Activated CD4-positive, alpha-beta memory T cell treated with anti-CD3 and anti-CD28 coated beads, Interleukin-2, amount 10 ng/mL, durations not matched to agents 7 days and 5 days (primary cell): Measurements from ENCODE around the gene NKX2-3. TPM values are rescaled to one million over a fixed set of nuclear protein-coding genes. Genes with fewer than 3 reads are reported as not detected.
A peak's percentile ranks its signal among the peaks of the same experiment; 100 is the strongest.

Experiments
- CTCF ChIA-PET: fragments of 350-600 bp; sonication (Branson Sonifier 250); formaldehyde crosslinking; loops from one replicate; lab custom pipeline; 2021; ENCODE audit warnings: antibody characterized with exemption, inconsistent platforms; lab: Charles Lee
- POLR2A ChIA-PET: fragments of 350-600 bp; sonication (Branson Sonifier 250); formaldehyde crosslinking; loops from one replicate; lab custom pipeline; 2021; ENCODE audit warnings: antibody characterized with exemption; lab: Charles Lee
- DNase-seq: peaks from one replicate; pipeline ENCODE4 v3.0.0-alpha.2; 2020
- H3K27ac Mint-ChIP-seq: one replicate; pipeline ENCODE4 v1.8.0; 2021; ENCODE audit warnings: mild to moderate bottlenecking, mixed read lengths
- H3K27me3 Mint-ChIP-seq: one replicate; pipeline ENCODE4 v1.8.0; 2021; ENCODE audit warnings: mixed read lengths
- H3K36me3 Mint-ChIP-seq: one replicate; pipeline ENCODE4 v1.8.0; 2021; ENCODE audit warnings: low read depth, mixed read lengths
- H3K4me1 Mint-ChIP-seq: one replicate; pipeline ENCODE4 v1.8.0; 2021; ENCODE audit warnings: mixed read lengths
- H3K4me3 Mint-ChIP-seq: one replicate; pipeline ENCODE4 v1.8.0; 2021; ENCODE audit warnings: mild to moderate bottlenecking, mixed read lengths
- H3K9me3 Mint-ChIP-seq: one replicate; pipeline ENCODE4 v1.8.0; 2021; ENCODE audit warnings: mixed read lengths
- total RNA-seq, 2 experiments: library from RNA; stranded (reverse); gene quantifications; one replicate each; pipeline ENCODE4 v1.2.3, GENCODE V29; 2021

The NKX2-3 gene
- total RNA-seq, 2 experiments from 2014 or later, result not detected

DNA sequence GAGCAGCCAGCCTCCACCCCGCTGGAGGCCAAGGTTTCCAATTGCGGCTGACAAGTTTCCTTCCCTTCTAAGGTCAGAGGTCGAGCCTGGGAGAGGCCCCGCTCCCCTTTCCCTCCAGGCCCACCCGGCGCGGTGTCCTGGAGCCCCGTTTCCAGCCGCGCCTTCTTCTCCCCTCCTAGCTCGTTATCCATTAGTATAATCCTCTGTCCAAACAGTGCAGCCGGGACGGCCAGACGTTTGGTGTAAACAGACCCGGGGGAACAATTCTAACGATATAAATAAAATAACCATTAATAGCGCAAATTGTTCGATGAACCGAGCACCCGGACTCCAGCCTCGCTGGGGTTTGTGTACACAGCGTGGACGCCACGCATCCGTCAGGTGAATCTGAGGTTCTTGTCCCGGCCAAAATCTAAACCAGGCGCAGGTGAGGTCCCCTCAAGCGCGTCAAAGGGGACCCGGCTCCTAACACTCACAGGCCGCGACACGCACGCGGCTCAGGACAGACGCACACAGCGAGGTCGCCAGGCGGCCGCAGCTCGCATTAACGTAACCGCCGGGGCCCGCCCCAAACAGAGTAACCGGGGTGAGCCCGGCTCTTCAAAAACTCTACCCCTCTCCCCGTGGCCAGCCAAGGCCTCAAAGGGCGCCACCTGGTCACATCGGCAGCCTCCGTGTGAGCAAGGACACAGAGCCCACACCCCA lies 10.8 kb upstream of the NKX2-3 start:
- Mint-ChIP-seq H3K27me3 (peaks cover 75% of the 10 kb centered on the region), H3K4me1 (no peaks in the 10 kb centered on the region), H3K9me3 (no peaks in the 10 kb centered on the region), H3K36me3 (no peaks in the 10 kb centered on the region), H3K4me3 (no peak overlapping the region), H3K27ac (no peak overlapping the region)
- ChIA-PET CTCF (no interaction called here), POLR2A (no interaction called here)
- no peak for DNase-seq

DNA sequence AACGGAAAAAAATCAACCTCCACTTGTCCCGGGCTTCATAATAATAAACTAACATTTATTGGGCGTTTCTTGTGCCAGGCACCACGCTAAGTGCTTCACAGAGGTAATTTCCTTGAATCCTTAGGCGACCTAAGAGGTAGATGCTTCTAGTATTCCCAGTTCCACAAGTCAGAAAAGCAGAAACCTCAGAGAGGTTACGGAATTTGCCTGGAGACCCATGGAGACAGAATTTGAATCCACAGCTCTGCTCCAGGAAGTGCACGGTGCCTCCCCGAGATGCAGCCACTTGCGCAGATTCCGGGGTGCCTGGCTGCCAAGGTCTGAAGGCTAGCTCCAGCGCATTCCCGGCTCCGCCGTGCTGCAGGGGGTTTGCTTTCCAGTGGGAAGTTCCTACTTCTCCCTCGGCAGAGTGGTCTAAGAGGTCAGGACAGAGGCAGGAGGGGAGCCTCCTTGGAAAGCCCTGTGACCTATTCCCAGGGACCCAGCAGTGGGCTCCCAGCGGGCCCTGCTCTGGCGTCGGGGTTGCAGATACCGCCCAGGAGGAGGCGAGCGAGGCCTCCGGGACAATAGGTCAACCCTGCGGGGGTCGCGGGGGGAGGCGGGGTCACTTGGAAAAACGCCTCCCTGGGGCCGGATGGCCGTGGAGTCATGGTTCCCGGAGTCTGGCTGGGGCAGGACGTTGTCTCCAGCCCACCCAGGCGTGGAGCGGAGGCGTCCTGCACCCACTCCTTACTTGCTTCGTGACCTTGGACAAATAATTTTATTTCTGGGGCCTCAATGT lies 10.1 kb upstream of the NKX2-3 start:
- peaks cover 72% of the 10 kb centered on the region for H3K27me3 Mint-ChIP-seq
- CTCF ChIA-PET, result no interaction called here
- no peaks in the 10 kb centered on the region for H3K4me1 Mint-ChIP-seq

DNA sequence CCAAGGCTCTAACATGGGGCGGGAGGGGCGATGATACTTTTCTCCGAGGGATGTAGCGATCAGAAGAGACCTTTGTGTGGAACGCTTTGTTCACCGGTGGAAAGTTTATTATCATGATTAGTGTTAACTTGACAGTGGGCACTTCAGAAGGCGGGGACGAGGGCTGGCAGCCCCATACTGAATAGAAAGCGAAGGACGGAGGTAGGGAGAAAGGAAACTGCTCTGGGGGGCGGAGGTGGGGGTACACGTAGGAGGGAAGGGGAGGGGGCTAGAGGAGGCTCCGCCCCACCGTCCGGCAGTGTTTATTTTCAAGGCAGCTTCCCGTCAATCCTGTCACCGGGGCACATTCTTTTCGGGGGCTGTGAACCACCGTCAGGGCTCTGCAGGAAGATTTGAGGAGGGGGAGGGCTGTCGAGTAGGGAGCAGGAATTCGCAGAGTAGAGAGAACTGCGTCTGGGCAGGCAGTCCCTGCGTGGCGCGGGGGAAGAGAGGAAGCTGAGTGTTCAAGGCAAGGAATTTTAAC lies 9.4 kb upstream of the NKX2-3 start:
- H3K36me3 Mint-ChIP-seq, result no peaks in the 10 kb centered on the region
- POLR2A ChIA-PET, result no interaction called here
- CTCF ChIA-PET, result no interaction called here
- no peaks in the 10 kb centered on the region for H3K4me1 Mint-ChIP-seq
- DNase-seq, result no peak
- H3K27ac Mint-ChIP-seq, result no peak overlapping the region
- H3K9me3 Mint-ChIP-seq, result no peaks in the 10 kb centered on the region
- H3K27me3 Mint-ChIP-seq, result peaks cover 74% of the 10 kb centered on the region
- H3K4me3 Mint-ChIP-seq, result peak overlapping the region; percentile 43

More for the DNA sequence above, 10.1 kb upstream of the NKX2-3 start:
- H3K4me3 Mint-ChIP-seq, result peak overlapping the region; percentile 43
- POLR2A ChIA-PET, result no interaction called here
- no peak overlapping the region for H3K27ac Mint-ChIP-seq
- no peaks in the 10 kb centered on the region for H3K9me3 Mint-ChIP-seq
- no peaks in the 10 kb centered on the region for H3K36me3 Mint-ChIP-seq
- DNase-seq, result no peak

- POLR2A ChIA-PET, result no interaction called here
Measured at GRCh38 chr10:99524050-99524666, 8.6 kb upstream of the NKX2-3 start.

GRCh38 chr10:99524736-99525380 lies 7.9 kb upstream of the NKX2-3 start:
- ChIA-PET POLR2A (no interaction called here), CTCF (no interaction called here)
- no peaks in the 10 kb centered on the region for H3K9me3 Mint-ChIP-seq
- peaks cover under 1% of the 10 kb centered on the region for H3K36me3 Mint-ChIP-seq
- peaks cover 3% of the 10 kb centered on the region for H3K4me1 Mint-ChIP-seq
- peaks cover 77% of the 10 kb centered on the region for H3K27me3 Mint-ChIP-seq
- DNase-seq, result no peak
- H3K27ac Mint-ChIP-seq, result no peak overlapping the region
- no peak overlapping the region for H3K4me3 Mint-ChIP-seq

More at GRCh38 chr10:99524050-99524666, 8.6 kb upstream of the NKX2-3 start:
- CTCF ChIA-PET, result no interaction called here
- no peak overlapping the region for H3K4me3 Mint-ChIP-seq
- no peaks in the 10 kb centered on the region for H3K36me3 Mint-ChIP-seq
- DNase-seq, result no peak
- peaks cover 77% of the 10 kb centered on the region for H3K27me3 Mint-ChIP-seq
- H3K9me3 Mint-ChIP-seq, result no peaks in the 10 kb centered on the region
- H3K27ac Mint-ChIP-seq, result no peak overlapping the region
- H3K4me1 Mint-ChIP-seq, result peaks cover 2% of the 10 kb centered on the region

DNA sequence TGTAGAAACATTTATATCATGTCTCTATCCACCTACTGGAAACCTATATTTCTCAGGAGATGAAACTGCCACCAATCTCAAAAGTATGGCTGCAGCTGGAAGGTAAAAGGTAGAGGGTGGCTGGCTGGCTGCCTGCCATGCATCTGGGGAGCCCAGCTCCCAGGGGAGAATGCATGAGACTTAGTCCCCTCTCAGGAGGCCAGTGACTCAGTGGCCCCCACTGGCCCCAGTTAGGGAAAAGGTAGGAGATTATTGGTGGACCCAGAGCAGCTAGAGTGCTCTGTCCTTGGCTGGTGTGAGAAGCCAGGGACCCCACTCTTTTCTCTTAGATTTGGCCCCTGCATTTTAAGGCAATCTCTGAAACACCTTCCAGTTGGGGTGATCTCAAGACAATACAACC lies 6.8 kb upstream of the NKX2-3 start:
- no peak for DNase-seq
- H3K4me1 Mint-ChIP-seq, result peaks cover 8% of the 10 kb centered on the region
- ChIA-PET CTCF (no interaction called here), POLR2A (no interaction called here)
- H3K4me3 Mint-ChIP-seq, result no peak overlapping the region
- H3K27me3 Mint-ChIP-seq, result peaks cover 77% of the 10 kb centered on the region
- no peak overlapping the region for H3K27ac Mint-ChIP-seq
- peaks cover 2% of the 10 kb centered on the region for H3K36me3 Mint-ChIP-seq
- no peaks in the 10 kb centered on the region for H3K9me3 Mint-ChIP-seq

- H3K9me3 Mint-ChIP-seq, result no peaks in the 10 kb centered on the region
- H3K27ac Mint-ChIP-seq, result no peak overlapping the region
- DNase-seq, result no peak
- no peak overlapping the region for H3K4me3 Mint-ChIP-seq
- CTCF ChIA-PET, result no interaction called here
- POLR2A ChIA-PET, result no interaction called here
- H3K4me1 Mint-ChIP-seq, result peaks cover 11% of the 10 kb centered on the region
- H3K27me3 Mint-ChIP-seq, result peaks cover 81% of the 10 kb centered on the region
- H3K36me3 Mint-ChIP-seq, result peaks cover 2% of the 10 kb centered on the region
Measured at GRCh38 chr10:99526861-99527504, 5.8 kb upstream of the NKX2-3 start.

- ChIA-PET CTCF (no interaction called here), POLR2A (no interaction called here)
- peaks cover 2% of the 10 kb centered on the region for H3K36me3 Mint-ChIP-seq
- H3K9me3 Mint-ChIP-seq, result no peaks in the 10 kb centered on the region
- peaks cover 84% of the 10 kb centered on the region for H3K27me3 Mint-ChIP-seq
- H3K27ac Mint-ChIP-seq, result no peak overlapping the region
- no peak for DNase-seq
- H3K4me3 Mint-ChIP-seq, result no peak overlapping the region
- peaks cover 18% of the 10 kb centered on the region for H3K4me1 Mint-ChIP-seq
Measured at GRCh38 chr10:99527526-99528493, 4.9 kb upstream of the NKX2-3 start.

DNA sequence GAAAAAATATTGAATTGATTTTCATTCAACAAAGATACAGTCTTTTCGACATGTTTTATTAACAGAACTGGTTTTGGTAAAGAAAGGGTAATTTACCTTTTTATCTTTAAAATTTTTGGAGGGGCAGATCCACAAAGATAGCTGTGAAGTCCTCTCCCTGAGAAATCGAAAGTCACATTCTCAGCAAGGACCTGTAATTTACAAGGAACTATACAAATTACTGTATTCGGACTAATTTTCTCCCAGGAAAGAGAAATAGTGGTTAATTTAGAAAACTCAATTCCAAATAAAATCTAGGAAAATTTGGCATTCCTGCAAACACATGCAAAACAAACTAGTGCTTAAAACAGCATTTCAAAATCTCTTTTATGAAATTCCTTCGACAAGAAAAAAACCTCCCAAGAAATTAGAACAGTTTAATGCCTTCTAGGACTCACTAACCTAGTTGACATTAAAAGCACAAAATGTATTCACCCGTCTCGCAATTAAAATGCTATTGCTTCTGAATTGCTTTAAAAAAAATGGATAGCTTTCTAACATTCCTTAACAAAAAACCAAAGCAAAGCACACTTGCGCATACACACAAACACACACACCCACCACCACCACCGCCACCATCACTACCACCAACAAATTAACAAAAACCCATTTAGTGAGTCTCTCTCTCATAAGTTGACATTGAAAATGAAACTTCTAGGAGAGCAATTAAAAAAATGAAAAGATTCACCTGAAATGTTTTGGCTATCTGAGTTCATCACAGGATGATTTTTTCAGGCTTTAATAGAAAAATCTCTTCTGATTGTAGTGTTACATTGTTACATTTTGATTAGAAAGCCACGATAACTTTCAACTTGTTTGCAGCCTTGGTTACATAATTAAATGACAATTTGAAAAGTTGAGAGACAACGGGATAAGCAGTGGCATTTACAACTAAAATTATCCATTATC lies 4.0 kb upstream of the NKX2-3 start:
- H3K4me1 Mint-ChIP-seq, result peaks cover 23% of the 10 kb centered on the region
- CTCF ChIA-PET, result interaction anchor here (0.6 kb wide), 1 partner anchor 58 kb away, joined by 3 read pairs; no protein-coding TSS in a partner anchor
- no peak for DNase-seq
- H3K4me3 Mint-ChIP-seq, result no peak overlapping the region
- no peak overlapping the region for H3K27ac Mint-ChIP-seq
- H3K27me3 Mint-ChIP-seq, result peaks cover 86% of the 10 kb centered on the region
- POLR2A ChIA-PET, result no interaction called here
- H3K9me3 Mint-ChIP-seq, result no peaks in the 10 kb centered on the region
- peaks cover 2% of the 10 kb centered on the region for H3K36me3 Mint-ChIP-seq

- Mint-ChIP-seq H3K4me1 (peaks cover 31% of the 10 kb centered on the region), H3K9me3 (no peaks in the 10 kb centered on the region), H3K36me3 (peaks cover 2% of the 10 kb centered on the region), H3K27ac (no peak overlapping the region), H3K27me3 (peaks cover 88% of the 10 kb centered on the region), H3K4me3 (no peak overlapping the region)
- POLR2A ChIA-PET, result no interaction called here
- CTCF ChIA-PET, result interaction anchor here (0.6 kb wide), 1 partner anchor 57 kb away, joined by 3 read pairs; no protein-coding TSS in a partner anchor
- no peak for DNase-seq
Measured at GRCh38 chr10:99529591-99530107, 3.1 kb upstream of the NKX2-3 start.
